GM19324 (cell line): ENCODE data around the gene ATP2A1.
A peak's percentile ranks its signal among the peaks of the same experiment; 100 is the strongest.
"Not testable (repeated sequence)": the region's sequence is repeated elsewhere in the genome, so short reads cannot be mapped to it uniquely, and the experiment has no call there.

ENCODE experiments used
- ATAC-seq: cut with Tn5 transposase; IDR thresholded peaks from one replicate; pipeline ENCODE4 v1.9.1; 2021; ENCODE audit warnings: mild to moderate bottlenecking, moderate library complexity; ENCODE audit not compliant: unreplicated experiment, low FRiP score

Gene ATP2A1

DNA sequence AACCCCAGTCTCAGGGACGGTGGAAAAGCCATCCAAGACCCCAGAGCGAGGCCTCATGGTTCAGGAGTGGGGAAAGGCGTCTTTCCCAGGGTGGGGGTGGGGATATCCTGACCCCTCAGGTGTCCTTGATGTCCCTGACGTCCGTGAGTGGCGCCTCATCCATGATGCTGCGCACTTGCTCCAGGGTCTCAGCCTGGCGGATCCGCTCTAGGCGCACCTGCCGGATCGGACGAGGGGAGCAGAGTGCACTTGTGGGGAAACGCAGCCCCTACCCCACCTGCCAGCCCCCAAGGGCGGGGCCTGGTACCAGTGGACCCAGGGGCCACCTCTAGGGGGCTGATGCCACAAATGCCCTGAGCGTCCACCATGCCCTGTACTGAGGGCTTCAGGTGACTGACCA, 26.5 kb downstream of the ATP2A1 start:
- no peak for ATAC-seq

DNA sequence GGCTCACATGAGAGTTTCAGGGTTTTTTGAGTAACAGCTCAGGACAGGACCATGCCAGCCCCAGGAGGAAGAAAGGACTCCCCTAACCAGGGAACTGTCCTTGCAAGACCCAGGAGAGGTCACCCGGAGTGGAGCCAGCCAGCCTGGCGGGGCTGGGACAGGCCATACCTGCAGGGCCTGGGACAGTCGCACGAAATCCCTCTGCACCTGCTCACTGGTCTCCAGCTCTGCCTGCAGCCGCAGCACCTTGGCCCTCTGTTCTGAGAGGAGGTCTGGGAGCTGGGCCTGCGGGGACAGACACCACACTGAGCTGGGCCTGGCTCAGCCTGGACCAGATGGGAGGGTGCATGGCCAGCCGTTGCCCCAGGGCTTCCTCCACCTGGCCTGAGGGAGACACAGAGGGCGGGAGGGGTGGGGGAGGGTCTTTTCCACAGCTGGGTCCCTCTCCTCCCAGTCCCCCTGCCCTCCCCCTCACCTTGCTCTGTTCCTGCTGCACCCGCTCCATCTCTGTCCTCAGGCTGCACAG, 27.0 kb downstream of the ATP2A1 start:
- ATAC-seq: no peak

DNA sequence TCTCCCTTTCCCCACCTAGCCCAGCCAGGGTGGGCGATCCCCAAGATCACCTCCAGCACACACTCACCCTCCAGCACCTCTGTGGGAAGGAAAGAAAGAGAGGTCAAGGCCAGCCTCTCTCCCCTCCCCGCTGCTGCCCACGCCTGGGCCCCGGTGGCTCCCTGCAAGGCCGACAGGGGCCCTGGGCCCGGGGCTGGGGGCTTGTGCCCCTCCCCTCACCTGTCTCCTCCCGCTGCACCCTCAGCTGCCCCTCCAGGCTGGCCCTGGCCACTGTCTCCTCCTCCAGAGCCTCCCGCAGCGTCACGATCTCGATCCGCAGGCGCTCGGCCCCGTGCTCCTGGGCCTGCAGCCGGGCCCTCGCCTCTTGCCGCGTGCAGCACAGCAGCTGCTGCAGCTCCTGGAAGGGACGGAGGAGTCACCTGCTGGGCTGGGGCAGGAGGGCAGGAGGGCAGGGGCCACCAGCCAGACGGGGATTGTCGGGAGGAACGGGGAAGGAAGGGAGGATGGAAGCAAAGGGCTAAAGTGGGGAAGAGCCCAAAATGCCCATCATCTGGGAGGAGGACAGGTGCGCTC, 27.6 kb downstream of the ATP2A1 start:
- no peak for ATAC-seq

GRCh38 chr16:28910086-28911031, 32.1 kb downstream of the ATP2A1 start:
- no peak for ATAC-seq

GRCh38 chr16:28912558-28912957, 34.3 kb downstream of the ATP2A1 start:
- ATAC-seq: no peak

DNA sequence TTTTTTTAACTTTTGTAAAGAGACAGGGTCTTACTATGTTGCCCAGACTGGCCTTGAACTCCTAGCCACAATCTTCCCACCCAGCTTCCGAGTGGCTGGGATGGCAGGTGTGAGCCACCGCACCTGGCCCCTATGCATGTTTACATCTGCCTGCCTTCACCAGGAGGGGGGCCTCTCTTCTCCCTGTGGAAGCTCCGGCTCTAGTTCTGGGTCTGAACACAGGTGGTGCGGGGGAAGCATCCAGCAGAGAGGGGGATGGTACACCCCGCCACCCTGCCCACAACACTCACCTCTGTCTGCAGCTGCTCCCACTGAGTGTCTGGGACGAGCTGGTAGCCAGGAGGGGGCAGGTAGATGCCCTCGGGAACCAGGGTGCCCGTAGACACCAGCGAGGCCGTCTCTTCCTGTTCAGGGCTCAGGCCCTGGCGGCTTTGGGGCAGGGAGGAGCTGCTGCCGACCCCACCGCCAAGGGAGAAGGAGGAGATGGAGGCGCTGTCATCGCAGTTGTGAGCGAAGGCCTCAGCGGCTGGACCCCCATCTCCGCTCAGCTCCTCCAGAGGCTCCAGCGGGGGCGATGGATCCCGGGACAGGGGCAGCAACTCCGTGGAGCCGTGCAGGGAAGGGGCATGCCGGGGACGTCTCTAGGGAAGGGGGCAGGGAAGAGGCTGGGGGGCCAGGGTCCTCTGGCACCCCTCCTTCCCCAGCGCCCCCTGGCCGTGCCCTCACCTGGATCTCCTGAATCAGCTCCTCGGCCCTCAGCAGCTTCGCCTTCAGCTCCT, 35.8 kb downstream of the ATP2A1 start:
- no peak for ATAC-seq

DNA sequence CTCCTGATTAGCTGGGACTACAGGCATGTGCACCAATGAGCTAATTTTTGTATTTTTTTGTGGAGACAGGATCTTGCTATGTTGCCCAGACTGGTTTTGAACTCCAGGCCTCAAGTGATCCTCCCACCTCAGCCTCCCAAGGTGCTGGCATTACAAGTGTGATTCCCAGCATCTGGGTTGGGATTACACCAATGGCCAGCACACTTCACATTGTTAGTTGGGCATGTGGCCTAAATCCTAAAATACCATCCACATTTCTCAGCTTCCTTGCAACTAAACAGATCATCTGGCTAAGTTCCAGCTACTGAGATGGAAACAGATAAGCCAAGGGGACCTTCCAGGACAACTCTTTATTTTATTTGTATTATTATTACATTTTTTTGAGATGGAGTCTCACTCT, 36.9 kb downstream of the ATP2A1 start:
- no peak for ATAC-seq

GRCh38 chr16:28917095-28917494, 38.8 kb downstream of the ATP2A1 start:
- no peak for ATAC-seq

- no peak for ATAC-seq
Measured at GRCh38 chr16:28918698-28919097, 40.4 kb downstream of the ATP2A1 start.

GRCh38 chr16:28923231-28923587, 44.9 kb downstream of the ATP2A1 start:
- no peak for ATAC-seq

DNA sequence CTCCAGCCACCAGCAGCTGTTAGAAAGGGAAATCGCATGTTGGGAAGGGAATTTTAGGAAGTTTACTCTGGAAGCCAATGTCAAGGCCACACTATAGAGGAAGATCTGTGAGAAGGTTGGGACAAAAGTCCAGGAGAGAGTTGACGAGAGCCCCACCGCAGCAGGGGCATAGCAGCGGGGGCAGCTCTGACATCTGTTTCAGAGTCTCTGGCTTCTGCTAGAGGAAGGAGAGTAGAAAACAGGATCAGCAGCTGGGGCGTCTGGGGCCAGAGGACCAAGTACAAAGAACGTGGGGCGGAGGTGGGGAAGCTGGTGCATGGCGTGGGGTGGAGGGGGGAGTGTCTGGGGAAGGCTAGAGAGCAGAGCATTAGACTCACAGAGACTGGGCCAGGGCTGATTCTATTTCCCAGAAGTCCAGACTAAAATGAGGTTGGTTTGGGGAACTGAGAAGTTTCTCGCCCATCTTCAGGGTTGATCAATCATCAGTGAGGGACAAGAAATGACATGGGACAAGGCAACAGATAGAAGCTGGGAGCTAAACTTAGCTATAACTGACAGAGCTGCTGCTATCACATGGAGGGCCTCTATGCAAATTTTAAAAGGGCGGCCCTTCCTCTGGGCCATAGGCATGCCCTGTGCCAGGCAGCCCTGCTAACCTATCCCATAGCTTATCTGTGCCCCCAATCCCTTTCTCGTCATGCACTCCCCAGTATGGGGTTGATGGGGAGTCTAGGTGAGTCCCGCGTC, 45.5 kb downstream of the ATP2A1 start:
- ATAC-seq: peak; percentile 52

DNA sequence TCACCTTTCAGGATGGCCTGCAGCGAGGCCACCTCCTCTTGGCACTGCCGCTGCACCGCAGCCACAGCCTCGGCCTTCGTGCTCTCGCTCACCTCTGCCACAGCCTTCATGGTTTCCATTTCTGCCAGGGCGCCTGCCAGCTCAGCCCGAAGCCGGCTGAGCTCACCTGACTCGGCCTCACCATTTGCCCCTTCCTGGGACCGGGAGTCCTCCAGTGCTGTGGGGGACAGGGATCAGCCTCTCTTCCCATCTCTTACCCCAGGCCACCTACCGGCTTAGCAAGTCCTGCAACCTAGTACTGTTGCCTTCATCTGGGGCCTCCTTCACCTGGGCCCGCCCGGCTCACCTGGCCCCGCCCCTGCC, 46.1 kb downstream of the ATP2A1 start:
- ATAC-seq: peak; percentile 11

DNA sequence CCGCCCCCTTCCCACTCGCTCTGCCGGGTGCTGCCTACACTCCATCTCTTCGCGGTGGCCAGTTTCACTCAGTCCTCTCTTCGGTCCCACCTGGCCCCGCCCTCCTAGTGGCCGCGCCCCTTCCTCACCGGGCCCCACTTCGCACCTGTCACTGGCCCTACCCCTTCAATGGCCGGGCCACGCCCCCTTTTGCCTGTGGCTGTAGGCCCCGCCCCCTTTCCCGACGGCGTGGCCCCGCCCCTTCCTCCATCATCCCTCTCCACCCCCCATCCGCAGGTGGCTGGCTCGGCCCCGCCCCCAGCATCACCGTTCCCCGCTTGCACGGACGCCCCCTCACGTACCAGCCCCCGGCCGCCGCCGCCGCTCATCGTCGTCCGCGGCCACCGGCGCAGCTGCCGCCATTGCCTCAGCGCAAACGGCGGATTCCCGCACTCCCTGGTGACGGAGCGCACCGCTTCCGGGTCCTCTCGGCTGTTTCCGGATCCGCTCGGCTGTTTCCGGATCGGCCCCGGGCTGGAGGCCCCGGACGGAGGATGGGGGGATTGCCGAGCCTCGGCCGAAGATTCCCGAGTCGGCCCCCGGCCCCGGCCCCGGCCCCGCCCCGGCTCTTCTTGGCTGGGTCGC, 46.6 kb downstream of the ATP2A1 start, which contains the start of gene RABEP2:
Gene RABEP2 (minus strand): TSS at position 477 of the 624 bp plus-strand sequence. CDS start 75 bp downstream, at position 402.
- ATAC-seq: peak; percentile 66

- ATAC-seq: peak; percentile 31
Measured at GRCh38 chr16:28925386-28926228, 47.3 kb downstream of the ATP2A1 start.

DNA sequence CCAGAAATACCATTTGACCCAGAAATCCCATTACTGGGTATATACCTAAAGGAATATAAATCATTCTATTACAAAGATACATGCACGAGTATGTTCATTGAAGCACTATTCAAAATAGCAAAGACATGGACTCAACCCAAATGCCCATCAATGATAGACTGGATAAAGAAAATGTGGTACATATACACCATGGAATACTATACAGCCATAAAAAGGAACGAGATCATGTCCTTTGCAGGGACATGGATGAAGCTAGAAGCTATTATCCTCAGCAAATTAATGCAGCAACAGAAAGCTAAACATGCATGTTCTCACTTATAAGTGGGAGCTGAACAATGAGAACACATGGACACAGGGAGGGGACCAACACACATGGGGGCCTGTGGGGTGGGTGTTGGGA, 48.0 kb downstream of the ATP2A1 start:
- not testable (repeated sequence) for ATAC-seq

DNA sequence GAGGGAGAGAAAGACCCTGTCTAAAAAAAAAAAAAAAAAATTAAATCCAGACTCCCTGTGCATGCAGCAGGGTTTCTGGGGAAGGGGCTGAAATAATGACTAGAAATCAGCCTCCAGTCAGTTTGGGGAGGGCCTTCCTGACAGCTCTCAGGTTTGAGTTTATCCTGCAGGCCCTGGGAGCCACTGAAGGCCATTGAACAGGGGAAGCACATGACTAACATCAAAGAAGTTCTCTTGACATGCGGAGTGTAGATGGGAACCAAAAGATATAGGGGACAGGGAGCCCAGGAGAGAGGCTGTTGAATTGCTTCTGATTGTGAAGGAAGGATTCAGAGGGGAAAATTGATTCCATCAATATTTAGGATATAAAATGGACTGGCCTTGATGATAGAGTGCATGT, 49.5 kb downstream of the ATP2A1 start:
- no peak for ATAC-seq

DNA sequence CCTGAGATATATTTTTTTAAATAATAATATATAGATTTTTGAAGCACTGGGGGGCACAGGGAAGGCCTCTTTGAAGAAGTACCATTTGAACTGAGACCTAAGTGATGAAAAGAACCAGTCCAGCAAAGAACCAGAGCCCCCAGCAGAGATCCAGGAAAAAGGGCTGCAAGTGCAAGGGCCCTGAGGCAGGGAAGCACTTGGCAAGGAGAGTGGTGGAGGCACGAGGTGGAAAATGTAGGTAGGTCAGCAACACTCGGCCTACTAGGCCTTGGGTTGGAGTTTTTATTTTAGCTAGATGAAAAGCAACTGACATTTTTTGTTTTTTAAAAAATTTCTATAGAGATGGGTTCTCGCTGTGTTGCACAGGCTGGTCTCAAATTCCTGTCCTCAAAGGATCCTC, 51.9 kb downstream of the ATP2A1 start:
- ATAC-seq: no peak

DNA sequence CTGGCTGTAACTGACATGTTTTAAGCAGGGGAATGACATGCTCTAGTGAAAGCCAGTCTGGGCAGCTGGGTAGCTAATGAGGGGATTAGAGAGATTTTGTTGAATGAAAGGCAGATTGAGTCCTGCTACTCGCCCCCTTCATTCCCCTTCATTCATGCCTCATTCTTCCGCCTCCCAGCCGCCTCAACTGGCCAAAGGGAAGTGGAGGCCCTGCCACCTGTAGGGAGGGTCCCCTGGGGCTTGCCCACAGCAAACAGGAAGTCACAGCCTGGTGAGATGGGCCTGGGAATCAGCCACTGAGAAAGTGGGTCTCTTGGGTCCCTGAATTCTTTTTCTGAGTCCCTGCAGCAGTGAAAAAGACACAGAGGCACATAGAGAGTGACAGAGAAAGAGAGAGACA, 52.4 kb downstream of the ATP2A1 start:
- ATAC-seq: no peak

DNA sequence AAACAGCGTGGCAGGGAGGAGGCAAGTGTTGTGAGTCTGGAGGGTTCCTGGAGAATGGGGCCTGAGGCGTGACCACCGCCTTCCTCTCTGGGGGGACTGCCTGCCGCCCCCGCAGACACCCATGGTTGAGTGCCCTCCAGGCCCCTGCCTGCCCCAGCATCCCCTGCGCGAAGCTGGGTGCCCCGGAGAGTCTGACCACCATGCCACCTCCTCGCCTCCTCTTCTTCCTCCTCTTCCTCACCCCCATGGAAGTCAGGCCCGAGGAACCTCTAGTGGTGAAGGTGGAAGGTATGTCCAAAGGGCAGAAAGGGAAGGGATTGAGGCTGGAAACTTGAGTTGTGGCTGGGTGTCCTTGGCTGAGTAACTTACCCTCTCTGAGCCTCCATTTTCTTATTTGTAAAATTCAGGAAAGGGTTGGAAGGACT, 53.5 kb downstream of the ATP2A1 start, which contains the start of gene CD19:
Gene CD19 (plus strand): TSS at position 171 of the 425 bp plus-strand sequence. CDS start 30 bp downstream, at position 201.
- no peak for ATAC-seq
